NCI-H187 (cell line): Measurements from ENCODE around the gene SVOPL.
"Not testable (repeated sequence)": the region's sequence is repeated elsewhere in the genome, so short reads cannot be mapped to it uniquely, and the experiment has no call there.

Experiments used
- DNase-seq, 2 experiments: peaks; one replicate each; lab custom pipeline; 2025; lab: John Stamatoyannopoulos, UW

The SVOPL gene

DNA sequence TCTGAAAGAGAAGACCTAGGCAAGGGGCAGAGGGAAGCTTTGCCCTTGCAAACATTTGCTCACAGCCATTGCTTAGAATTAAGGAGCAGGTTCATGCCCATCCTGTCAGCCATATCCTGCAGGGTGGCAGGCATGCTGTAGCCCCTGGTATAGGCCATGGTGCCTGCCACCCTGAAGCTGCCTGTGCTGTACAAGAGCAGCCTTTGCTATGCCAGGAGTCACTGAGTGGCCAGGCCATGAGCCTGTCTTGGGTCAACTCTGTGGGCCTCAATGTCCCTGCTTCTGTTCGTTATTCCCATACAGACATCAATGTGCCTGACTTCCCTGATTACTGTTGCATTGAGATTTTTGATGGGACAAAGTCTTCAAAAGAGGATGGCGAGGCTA lies 368 bp upstream of the SVOPL start:
- DNase-seq, result no peak

DNA sequence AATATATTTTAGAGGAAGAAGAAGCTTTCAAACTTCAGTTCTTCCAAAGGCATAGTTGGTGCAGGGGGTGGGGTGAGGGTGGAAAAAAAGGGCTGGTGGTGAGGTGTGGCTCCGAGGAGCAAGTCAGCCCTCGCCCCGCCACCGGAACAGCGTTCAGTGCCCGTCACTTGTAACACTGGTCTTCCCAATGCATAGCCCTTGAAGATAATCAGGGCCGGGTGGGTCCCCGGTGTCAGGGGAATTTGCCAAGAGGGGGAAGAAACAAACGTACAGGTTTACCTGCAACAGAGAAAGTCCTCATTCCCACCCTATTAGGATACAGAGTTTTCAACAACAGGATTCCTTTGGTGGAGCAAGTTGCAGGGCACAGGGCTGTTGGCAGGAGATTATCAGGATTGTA lies 1.5 kb downstream of the SVOPL start:
- no peak for DNase-seq

DNA sequence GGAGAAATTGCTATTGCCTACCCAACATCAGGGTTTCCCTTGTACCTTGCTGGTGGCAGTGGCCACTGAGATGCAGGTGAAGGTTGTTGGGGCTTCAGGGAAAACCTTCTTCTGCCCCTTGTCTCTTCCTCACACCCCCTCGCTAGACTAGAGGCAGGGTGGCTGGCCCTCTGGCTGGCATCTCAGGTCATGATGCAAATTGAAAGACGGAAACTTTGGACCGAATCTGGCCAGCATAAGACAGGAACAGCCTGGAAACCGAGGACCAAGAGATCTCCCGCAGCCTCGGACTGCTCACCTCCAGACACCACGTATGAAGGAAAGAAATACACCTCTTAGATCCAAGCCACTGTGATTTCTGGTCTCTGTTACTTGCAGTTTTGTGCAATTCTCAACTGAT lies 2.9 kb downstream of the SVOPL start:
- DNase-seq, result no peak

DNA sequence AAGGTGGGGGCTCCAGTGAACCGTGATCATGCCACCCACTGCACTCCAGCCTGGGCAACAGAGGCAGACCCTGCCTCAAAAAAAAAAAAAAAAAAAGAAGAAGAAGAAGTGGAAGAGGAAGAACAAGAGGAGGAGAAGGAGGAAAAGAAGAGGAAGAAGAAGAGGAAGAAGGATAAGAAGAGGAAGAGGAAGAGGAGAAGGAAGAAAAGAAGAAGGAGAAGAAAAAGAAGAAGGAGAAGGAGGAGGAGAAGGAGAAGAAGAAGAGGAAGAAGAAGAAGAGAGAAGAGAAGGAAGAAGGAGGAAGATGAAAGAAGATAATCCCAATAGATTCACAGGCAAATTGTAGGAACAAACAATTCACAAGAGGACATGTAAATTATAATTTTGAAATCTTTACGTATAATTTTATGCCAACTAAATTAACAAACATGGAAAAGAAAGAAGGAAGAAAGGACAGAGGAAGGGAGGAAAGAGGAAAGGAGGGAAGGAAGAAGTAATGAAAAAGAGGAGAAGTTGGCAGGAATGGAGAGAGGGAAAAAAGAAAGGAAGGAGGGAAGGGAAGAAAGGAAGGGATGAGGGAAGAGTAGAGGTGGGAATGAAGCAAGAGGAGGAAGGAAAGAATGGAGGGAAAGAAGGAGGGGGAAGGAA lies 3.5 kb downstream of the SVOPL start:
- DNase-seq, result no peak

GRCh38 chr7:138695776-138696175 lies 5.4 kb downstream of the SVOPL start:
- DNase-seq, result not testable (repeated sequence)

- DNase-seq, result no peak
Measured at GRCh38 chr7:138695106-138695505, 6.1 kb downstream of the SVOPL start.

- DNase-seq, result no peak
Measured at GRCh38 chr7:138691178-138691577, 10.0 kb downstream of the SVOPL start.

GRCh38 chr7:138690495-138690894 lies 10.7 kb downstream of the SVOPL start:
- no peak for DNase-seq

GRCh38 chr7:138688037-138688436 lies 13.1 kb downstream of the SVOPL start:
- not testable (repeated sequence) for DNase-seq

- DNase-seq, result no peak
Measured at GRCh38 chr7:138684340-138684739, 16.8 kb downstream of the SVOPL start.

DNA sequence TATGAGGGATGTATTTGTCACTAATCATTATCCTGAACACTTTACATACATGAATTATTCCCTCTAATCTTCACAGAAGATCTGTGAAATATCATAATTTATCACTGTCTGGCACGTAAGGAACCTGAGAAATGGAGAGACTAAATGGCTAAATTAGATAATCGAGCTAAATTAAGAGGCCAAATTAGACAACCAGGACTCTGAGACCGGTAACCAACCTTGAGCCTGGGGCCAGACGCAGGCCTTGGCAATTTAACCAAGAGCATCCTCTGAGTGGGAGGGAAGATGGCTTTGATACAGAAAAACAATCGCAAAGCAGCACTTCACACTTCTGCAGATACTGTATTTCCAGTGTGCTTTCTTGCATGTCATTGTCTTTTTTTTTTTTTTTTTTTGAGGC lies 21.4 kb downstream of the SVOPL start:
- no peak for DNase-seq

GRCh38 chr7:138670594-138670993 lies 30.6 kb downstream of the SVOPL start:
- DNase-seq, result no peak

- no peak for DNase-seq
Measured at GRCh38 chr7:138669364-138669763, 31.8 kb downstream of the SVOPL start.

DNA sequence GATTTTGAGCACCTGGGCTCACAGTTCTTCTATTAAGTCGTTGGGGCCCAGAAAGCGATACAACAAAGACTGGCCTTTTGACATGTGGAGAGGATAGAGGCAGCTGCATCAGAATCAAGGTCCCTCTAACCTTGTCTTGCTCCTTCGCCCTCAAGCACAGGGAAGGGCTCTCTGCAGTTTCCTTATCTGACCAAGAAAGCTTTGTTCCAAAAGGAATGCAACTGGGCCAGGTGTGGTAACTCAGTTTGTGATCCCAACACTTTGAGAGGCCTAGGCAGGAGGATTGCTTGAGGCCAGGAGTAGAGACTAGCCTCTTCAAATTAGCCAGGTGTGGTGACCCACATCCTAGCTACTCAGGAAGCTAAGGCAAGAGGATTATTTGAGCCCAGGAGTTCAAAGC lies 32.2 kb downstream of the SVOPL start:
- DNase-seq, result no peak

DNA sequence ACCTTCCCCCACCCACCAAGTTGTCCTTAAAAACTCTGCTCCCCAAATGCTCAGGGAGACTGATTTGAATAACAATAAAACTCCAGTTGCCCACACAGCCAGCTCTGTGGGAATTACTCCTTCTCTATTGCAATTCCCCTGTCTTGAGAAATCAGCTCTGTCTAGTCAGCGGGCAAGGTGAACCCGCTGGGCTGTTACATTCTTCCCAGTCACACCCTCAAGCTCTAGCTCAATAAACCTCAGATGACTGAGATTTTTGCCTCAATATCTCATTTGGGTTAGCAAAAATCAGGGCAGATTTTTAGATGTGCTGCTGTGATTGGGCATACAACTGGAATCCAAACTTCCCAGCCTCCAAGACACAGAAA lies 32.9 kb downstream of the SVOPL start:
- DNase-seq, result no peak

- DNase-seq, result no peak
Measured at GRCh38 chr7:138667535-138668228, 33.5 kb downstream of the SVOPL start.

- no peak for DNase-seq
Measured at GRCh38 chr7:138666385-138666784, 34.8 kb downstream of the SVOPL start.

- no peak for DNase-seq
Measured at GRCh38 chr7:138665669-138666140, 35.5 kb downstream of the SVOPL start.

GRCh38 chr7:138665249-138665648 lies 35.9 kb downstream of the SVOPL start:
- DNase-seq, result no peak

GRCh38 chr7:138663725-138664710 lies 37.1 kb downstream of the SVOPL start:
- DNase-seq, result no peak

GRCh38 chr7:138662991-138663320 lies 38.2 kb downstream of the SVOPL start:
- no peak for DNase-seq

DNA sequence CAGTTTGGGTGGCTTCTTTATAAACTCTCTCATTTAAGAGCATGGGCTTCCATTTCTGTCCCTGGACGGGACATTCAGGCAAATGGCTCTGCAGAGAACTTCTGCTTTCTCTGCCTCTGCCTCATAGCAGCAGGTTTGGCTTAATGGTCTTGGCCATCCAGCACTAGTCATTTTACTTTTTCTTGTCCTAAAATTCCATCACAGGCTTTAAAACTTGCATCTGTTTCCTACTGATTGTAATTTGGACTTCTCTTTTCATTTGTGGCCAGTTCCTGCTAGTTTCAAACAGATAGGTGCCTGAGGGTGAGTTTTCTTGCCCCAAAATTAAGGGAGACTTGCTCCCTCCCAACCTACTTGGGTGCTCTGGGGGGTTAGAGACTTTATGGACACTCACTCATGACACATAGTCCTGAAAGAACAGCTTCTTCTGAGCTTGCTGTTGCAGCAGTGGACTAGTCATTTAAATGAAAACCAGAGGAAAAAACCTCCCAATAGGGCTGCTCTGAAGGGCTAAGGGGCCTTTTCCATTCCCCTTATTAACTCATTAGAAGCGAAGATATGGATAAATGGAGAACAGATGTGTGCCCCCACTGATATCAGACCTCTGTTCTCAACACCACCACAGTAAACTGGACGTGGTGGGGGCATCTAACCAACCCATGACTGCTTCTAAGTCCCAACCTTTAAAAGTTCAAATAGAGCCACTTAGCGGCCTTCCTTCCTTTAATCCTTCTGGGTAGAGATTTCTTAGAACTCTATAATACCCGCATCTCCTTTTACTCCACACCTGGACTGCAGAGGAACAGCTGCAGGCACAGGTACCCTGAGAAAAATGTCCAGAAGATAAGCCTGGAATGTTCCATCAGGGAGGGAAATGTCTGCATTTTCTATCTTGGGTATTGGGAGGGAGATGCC lies 38.8 kb downstream of the SVOPL start:
- no peak for DNase-seq
